SK-N-SH (cell line): Measurements from ENCODE around the gene UROD. TPM values are rescaled to one million over a fixed set of nuclear protein-coding genes. Genes with fewer than 3 reads are reported as not detected.

Experiments
- CTCF ChIA-PET: fragments of 300-600, 350-600 bp; formaldehyde crosslinking; extraction: SDS; loops from one replicate; lab custom pipeline; 2021; lab: Yijun Ruan, JAX
- POLR2A ChIA-PET: fragments of 350-600 bp; sonication (Branson Sonifier 250); formaldehyde crosslinking; extraction: SDS; loops from one replicate; lab custom pipeline; 2020; ENCODE audit warnings: antibody characterized with exemption, inconsistent platforms; lab: Yijun Ruan, JAX
- DNase-seq: peaks from one replicate; pipeline ENCODE4 v3.0.0; 2012
- H2AFZ ChIP-seq: fragments of 200-600 bp; sonication (generic); 2 replicates; pipeline ENCODE4 v1.8.1; 2016; ENCODE audit warnings: antibody characterized with exemption, mild to moderate bottlenecking, low read depth
- H3F3A ChIP-seq: fragments of 200-600 bp; sonication (generic); replicated peaks from 2 replicates; pipeline ENCODE3; 2016; ENCODE audit warnings: antibody characterized with exemption, mild to moderate bottlenecking; ENCODE audit not compliant: insufficient read depth
- H3K27ac ChIP-seq, 2 experiments: fragments of 200-500 bp in 1 of 2; fragments of 200-600 bp in 1 of 2; sonication (Bioruptor generic) in 1 of 2; sonication (generic), shearing (Covaris generic) in 1 of 2; 2 replicates each; pipeline versions ENCODE4 v1.5.1 to v1.6.1; 2014 to 2016; ENCODE audit warnings: low read depth in 2 of 2, inconsistent platforms in 1 of 2, low read length in 1 of 2, mild to moderate bottlenecking in 1 of 2, mixed read lengths in 1 of 2
- H3K27me3 ChIP-seq: fragments of 200-600 bp; sonication (generic), shearing (Covaris generic); 2 replicates; pipeline ENCODE4 v1.6.1; 2016; ENCODE audit warnings: mixed run types; ENCODE audit not compliant: insufficient read depth
- H3K36me3 ChIP-seq, 2 experiments: fragments of 200-500 bp in 1 of 2; fragments of 200-600 bp in 1 of 2; sonication (Bioruptor generic) in 1 of 2; sonication (generic) in 1 of 2; replicated peaks in 1 of 2; 2 replicates each; pipeline versions ENCODE3 to v1.5.1; 2014 to 2016; ENCODE audit warnings: low read length in 1 of 2, mild to moderate bottlenecking in 1 of 2; ENCODE audit not compliant: insufficient read depth in 2 of 2, control insufficient read depth in 1 of 2
- H3K4me1 ChIP-seq, 2 experiments: fragments of 200-500 bp in 1 of 2; fragments of 200-600 bp in 1 of 2; sonication (Bioruptor generic) in 1 of 2; sonication (generic), shearing (Covaris generic) in 1 of 2; 2 replicates each; pipeline versions ENCODE4 v1.5.1 to v1.6.1; 2014 to 2016; ENCODE audit warnings: low read depth in 1 of 2, low read length in 1 of 2, mixed run types in 1 of 2; ENCODE audit not compliant: insufficient read depth in 2 of 2, control insufficient read depth in 1 of 2
- H3K4me2 ChIP-seq: fragments of 200-600 bp; sonication (generic), shearing (Covaris generic); 2 replicates; pipeline ENCODE4 v1.6.1; 2017; ENCODE audit warnings: mixed run types
- H3K4me3 ChIP-seq, 2 experiments: fragments of 200-500 bp in 1 of 2; fragments of 200-600 bp in 1 of 2; sonication (Bioruptor generic) in 1 of 2; sonication (generic), shearing (Covaris generic) in 1 of 2; 2 replicates each; pipeline versions ENCODE4 v1.5.1 to v1.8.1; 2014 to 2016; ENCODE audit warnings: low read depth in 2 of 2, inconsistent platforms in 1 of 2, low read length in 1 of 2, mild to moderate bottlenecking in 1 of 2, mixed read lengths in 1 of 2, moderate library complexity in 1 of 2
- H3K79me2 ChIP-seq: fragments of 200-600 bp; sonication (generic); 2 replicates; pipeline ENCODE4 v1.8.1; 2017; ENCODE audit warnings: mild to moderate bottlenecking; ENCODE audit not compliant: insufficient read depth
- H3K9ac ChIP-seq: fragments of 200-600 bp; sonication (generic); 2 replicates; pipeline ENCODE4 v1.6.1; 2017; ENCODE audit warnings: mixed run types
- H3K9me2 ChIP-seq: fragments of 200-600 bp; sonication (generic); 2 replicates; pipeline ENCODE4 v1.6.1; 2017; ENCODE audit warnings: mixed run types
- H3K9me3 ChIP-seq: fragments of 200-600 bp; sonication (generic); 2 replicates; pipeline ENCODE4 v1.6.1; 2017; ENCODE audit warnings: mixed run types, mild to moderate bottlenecking, moderate library complexity
- H4K20me1 ChIP-seq: fragments of 200-600 bp; sonication (generic); 2 replicates; pipeline ENCODE4 v1.6.1; 2017; ENCODE audit warnings: mild to moderate bottlenecking, mixed run types; ENCODE audit not compliant: insufficient read depth
- ELF1 ChIP-seq: IDR thresholded peaks from 2 replicates; pipeline ENCODE4 v1.4.0; 2012
- EP300 ChIP-seq, 2 experiments: IDR thresholded peaks; 2 replicates each; pipeline versions ENCODE4 v1.4.0 to v1.6.1; 2012; ENCODE audit warnings: borderline replicate concordance in 1 of 2, low read depth in 1 of 2, low read length in 1 of 2
- GABPA ChIP-seq: IDR thresholded peaks from 2 replicates; pipeline ENCODE4 v1.4.0; 2012; ENCODE audit warnings: low read depth, mild to moderate bottlenecking
- GATA2 ChIP-seq: sonication (generic); formaldehyde crosslinking; IDR thresholded peaks from 2 replicates; pipeline ENCODE4 v1.5.0; 2020; ENCODE audit warnings: mild to moderate bottlenecking, missing genetic modification reagents
- IRF3 ChIP-seq: fragments of 150-350 bp; IDR thresholded peaks from 2 replicates; pipeline ENCODE4 v1.6.1; 2016; ENCODE audit warnings: mild to moderate bottlenecking, low read depth, low read length
- MEF2A ChIP-seq: IDR thresholded peaks from 2 replicates; pipeline ENCODE4 v1.4.0; 2012; ENCODE audit warnings: low read depth, borderline replicate concordance
- MXI1 ChIP-seq: IDR thresholded peaks from 2 replicates; pipeline ENCODE4 v1.6.1; 2012; ENCODE audit warnings: mild to moderate bottlenecking, low read depth, low read length, improper control_type of control experiment
- NRF1 ChIP-seq: IDR thresholded peaks from 2 replicates; pipeline ENCODE4 v1.6.1; 2012; ENCODE audit warnings: low read depth, mild to moderate bottlenecking, low read length
- POLR2AphosphoS5 ChIP-seq: IDR thresholded peaks from 2 replicates; pipeline ENCODE4 v1.6.1; 2012; ENCODE audit warnings: low read depth, low read length
- RAD21 ChIP-seq: IDR thresholded peaks from 2 replicates; pipeline ENCODE4 v1.6.1; 2012; ENCODE audit warnings: mild to moderate bottlenecking, low read length
- REST ChIP-seq: IDR thresholded peaks from 2 replicates; pipeline ENCODE4 v1.6.1; 2012; ENCODE audit warnings: mild to moderate bottlenecking, low read depth, low read length, moderate library complexity
- TAF1 ChIP-seq: IDR thresholded peaks from 2 replicates; pipeline ENCODE4 v1.6.1; 2012; ENCODE audit warnings: low read depth, mild to moderate bottlenecking, low read length, moderate library complexity, borderline replicate concordance
- USF1 ChIP-seq: IDR thresholded peaks from 2 replicates; pipeline ENCODE4 v1.4.0; 2012; ENCODE audit warnings: low read depth, borderline replicate concordance
- WGBS: methylation state at CpG from one replicate; pipeline ENCODE4 v1.1.6; 2017; ENCODE audit warnings: low lambda C conversion rate; 5-methylcytosine and 5-hydroxymethylcytosine counted together
- polyA plus RNA-seq, 3 experiments: library from polyadenylated mRNA; depleted of rRNA; stranded (reverse); fragments of >200 nt; gene quantifications; 2 replicates each; pipeline ENCODE4 v1.2.3, GENCODE V29; 2012

The UROD gene
- polyA plus RNA-seq, 1 of the 3 experiments (the other 2 are of a cell fraction): 230 TPM

- Histone ChIP-seq H3K27ac (no peak overlapping the region), H3K4me2 (no peak overlapping the region), H3K4me1 (peaks cover 0 to 2% of the 10 kb centered on the region in 2 experiments; a peak in 2 of 4 replicates), H3K9me3 (no peaks in the 10 kb centered on the region), H2AFZ (no peak overlapping the region), H3K9me2 (no peaks in the 10 kb centered on the region), H3K4me3 (no peak overlapping the region), H4K20me1 (no peaks in the 10 kb centered on the region), H3K36me3 (no peaks in the 10 kb centered on the region), H3K27me3 (no peaks in the 10 kb centered on the region), H3K79me2 (no peaks in the 10 kb centered on the region), H3K9ac (no peak overlapping the region), H3F3A (no peaks in the 10 kb centered on the region)
- WGBS: 30% methylated on average over 2 of the region's 2 CpGs
- CTCF ChIA-PET: interaction anchor here (0.7 to 1.1 kb wide), 4 partner anchors 21 to 252 kb away, joined by 3 to 5 read pairs (median 4); no protein-coding TSS in a partner anchor
- no peak for DNase-seq
- no peak for TF ChIP-seq EP300 (IDR thresholded peaks at IDR 0.05; ENCODE audit: borderline replicate concordance in 1 of 2, low read depth in 1 of 2, low read length in 1 of 2)
- TF ChIP-seq TAF1: no peak
- no peak for TF ChIP-seq REST
- TF ChIP-seq IRF3: no peak
- TF ChIP-seq GATA2: peak; percentile 32; the same call in 1 of the 2 replicates
- TF ChIP-seq NRF1: no peak
- POLR2A ChIA-PET: no interaction called here
Observed at GRCh38 chr1:45051005-45051772, 39.1 kb downstream of the UROD start.

- no peak for TF ChIP-seq USF1
- no peak for TF ChIP-seq MXI1
- no peak for TF ChIP-seq IRF3
- TF ChIP-seq RAD21: no peak
- TF ChIP-seq GABPA: no peak
- TF ChIP-seq POLR2AphosphoS5: no peak
- no peak for TF ChIP-seq ELF1
- TF ChIP-seq REST: no peak
- no peak for TF ChIP-seq MEF2A
- Histone ChIP-seq H2AFZ (no peak overlapping the region), H3F3A (no peaks in the 10 kb centered on the region), H3K79me2 (no peaks in the 10 kb centered on the region), H3K4me1 (no peaks in the 10 kb centered on the region), H3K9me3 (no peaks in the 10 kb centered on the region), H3K27ac (no peak overlapping the region), H3K9ac (no peak overlapping the region), H3K9me2 (no peaks in the 10 kb centered on the region), H3K4me3 (no peak overlapping the region), H3K36me3 (no peaks in the 10 kb centered on the region), H3K27me3 (no peaks in the 10 kb centered on the region), H4K20me1 (no peaks in the 10 kb centered on the region), H3K4me2 (no peak overlapping the region)
- 0% methylated on average over 1 of the region's 1 CpG for WGBS
- DNase-seq: no peak
- CTCF ChIA-PET: no interaction called here
- POLR2A ChIA-PET: no interaction called here
Observed at GRCh38 chr1:45057542-45057941, 45.5 kb downstream of the UROD start.
